ENCODE results near the gene CCDC12. TPM values are rescaled to one million over a fixed set of nuclear protein-coding genes. Genes with fewer than 3 reads are reported as not detected.
A peak's percentile ranks its signal among the peaks of the same experiment; 100 is the strongest.

Gene CCDC12
- total and polyA plus RNA-seq, 9 of the 15 experiments (the other 6 are each of a cell fraction or from before 2014, with no cell fraction given), result 8.9 to 201 (median 86.9) TPM

DNA sequence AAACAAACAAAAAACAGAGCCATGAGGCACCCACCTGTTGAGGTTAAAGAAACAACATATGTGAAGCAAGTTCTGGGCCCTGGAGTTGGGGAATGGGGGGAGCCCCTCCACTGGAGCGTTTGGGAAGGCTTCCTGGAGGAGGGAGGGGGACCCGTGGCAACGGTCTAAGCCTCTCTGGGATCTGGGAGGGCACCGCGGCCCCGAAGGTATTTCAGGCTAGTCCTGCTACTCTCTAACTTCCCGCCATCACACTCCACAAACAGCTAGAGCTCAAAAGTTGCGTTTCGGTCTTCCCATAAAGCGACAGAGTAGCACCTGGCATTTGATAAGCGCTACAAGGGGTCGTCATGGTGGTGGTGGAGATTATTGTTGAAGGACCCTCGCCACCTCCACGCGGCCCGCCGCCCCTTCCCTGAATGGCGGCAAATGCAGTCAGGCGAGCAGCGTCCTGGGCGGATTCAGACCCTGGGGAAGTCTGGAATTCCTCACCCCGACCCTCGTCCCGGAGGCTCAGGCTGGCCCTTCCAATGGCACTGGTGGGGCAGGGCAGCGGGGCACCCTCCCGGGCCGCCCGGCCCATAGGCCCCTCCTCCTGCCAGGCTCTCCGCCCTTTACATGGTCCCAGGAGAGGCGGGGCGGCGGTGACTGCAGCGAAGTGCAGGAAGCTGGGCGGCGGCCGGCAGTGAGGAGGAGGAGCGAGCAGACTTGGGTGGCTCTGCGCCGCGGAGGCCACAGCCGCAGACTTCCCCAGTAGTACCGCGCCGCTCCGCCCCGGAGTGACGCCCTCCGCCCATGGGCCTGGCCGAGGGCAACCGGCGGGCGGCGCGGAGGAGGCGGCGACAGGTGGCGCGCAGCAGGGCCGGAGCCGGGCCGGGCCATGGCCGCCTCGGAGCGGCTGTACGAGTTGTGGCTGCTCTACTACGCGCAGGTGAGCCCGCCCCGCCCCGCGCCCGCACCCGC, 2.7 kb upstream of the CCDC12 start, which contains the start of gene NBEAL2 (continued):
- TF ChIP-seq, protein P1, sequence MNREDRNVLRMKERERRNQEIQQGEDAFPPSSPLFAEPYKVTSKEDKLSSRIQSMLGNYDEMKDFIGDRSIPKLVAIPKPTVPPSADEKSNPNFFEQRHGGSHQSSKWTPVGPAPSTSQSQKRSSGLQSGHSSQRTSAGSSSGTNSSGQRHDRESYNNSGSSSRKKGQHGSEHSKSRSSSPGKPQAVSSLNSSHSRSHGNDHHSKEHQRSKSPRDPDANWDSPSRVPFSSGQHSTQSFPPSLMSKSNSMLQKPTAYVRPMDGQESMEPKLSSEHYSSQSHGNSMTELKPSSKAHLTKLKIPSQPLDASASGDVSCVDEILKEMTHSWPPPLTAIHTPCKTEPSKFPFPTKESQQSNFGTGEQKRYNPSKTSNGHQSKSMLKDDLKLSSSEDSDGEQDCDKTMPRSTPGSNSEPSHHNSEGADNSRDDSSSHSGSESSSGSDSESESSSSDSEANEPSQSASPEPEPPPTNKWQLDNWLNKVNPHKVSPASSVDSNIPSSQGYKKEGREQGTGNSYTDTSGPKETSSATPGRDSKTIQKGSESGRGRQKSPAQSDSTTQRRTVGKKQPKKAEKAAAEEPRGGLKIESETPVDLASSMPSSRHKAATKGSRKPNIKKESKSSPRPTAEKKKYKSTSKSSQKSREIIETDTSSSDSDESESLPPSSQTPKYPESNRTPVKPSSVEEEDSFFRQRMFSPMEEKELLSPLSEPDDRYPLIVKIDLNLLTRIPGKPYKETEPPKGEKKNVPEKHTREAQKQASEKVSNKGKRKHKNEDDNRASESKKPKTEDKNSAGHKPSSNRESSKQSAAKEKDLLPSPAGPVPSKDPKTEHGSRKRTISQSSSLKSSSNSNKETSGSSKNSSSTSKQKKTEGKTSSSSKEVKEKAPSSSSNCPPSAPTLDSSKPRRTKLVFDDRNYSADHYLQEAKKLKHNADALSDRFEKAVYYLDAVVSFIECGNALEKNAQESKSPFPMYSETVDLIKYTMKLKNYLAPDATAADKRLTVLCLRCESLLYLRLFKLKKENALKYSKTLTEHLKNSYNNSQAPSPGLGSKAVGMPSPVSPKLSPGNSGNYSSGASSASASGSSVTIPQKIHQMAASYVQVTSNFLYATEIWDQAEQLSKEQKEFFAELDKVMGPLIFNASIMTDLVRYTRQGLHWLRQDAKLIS (CRISPR knock-in tag; IDR thresholded peaks at IDR 0.05), result peak; percentile 24; the same call in 1 of the 2 replicates
- TF ChIP-seq, protein P2, sequence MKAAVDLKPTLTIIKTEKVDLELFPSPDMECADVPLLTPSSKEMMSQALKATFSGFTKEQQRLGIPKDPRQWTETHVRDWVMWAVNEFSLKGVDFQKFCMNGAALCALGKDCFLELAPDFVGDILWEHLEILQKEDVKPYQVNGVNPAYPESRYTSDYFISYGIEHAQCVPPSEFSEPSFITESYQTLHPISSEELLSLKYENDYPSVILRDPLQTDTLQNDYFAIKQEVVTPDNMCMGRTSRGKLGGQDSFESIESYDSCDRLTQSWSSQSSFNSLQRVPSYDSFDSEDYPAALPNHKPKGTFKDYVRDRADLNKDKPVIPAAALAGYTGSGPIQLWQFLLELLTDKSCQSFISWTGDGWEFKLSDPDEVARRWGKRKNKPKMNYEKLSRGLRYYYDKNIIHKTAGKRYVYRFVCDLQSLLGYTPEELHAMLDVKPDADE (conservative IDR thresholded peaks at IDR 0.05; ENCODE audit: control insufficient read depth, low read depth, low read length), result peak; percentile 39; the same call in 1 of the 2 replicates
- TF ChIP-seq GTF2F1 (IDR thresholded peaks at IDR 0.05; ENCODE audit: low read depth, low read length) (peak; percentile 59; the same call in 1 of the 2 replicates), HNRNPLL (IDR thresholded peaks at IDR 0.05; ENCODE audit: low read depth, low read length, poor library complexity, severe bottlenecking) (peak; percentile 81), MEF2D (tag; conservative IDR thresholded peaks at IDR 0.05; ENCODE audit: low read depth) (0 out of 2 replicates have a peak, but pooled peaks have one; percentile 40), MAZ (CRISPR knock-in tag; conservative IDR thresholded peaks at IDR 0.05 in 1 of 2, IDR thresholded peaks at IDR 0.05 in 1 of 2) (peak; percentile 87 to 91), ZNF766 (CRISPR knock-in tag; conservative IDR thresholded peaks at IDR 0.05) (peak; percentile 12; the same call in 1 of the 2 replicates), FOXP1 (CRISPR knock-in tag; IDR thresholded peaks at IDR 0.05) (peak; percentile 86), HCFC1 (IDR thresholded peaks at IDR 0.05; ENCODE audit: low read depth, low read length) (peak; percentile 10; the same call in 1 of the 2 replicates), ZBTB7A (IDR thresholded peaks at IDR 0.05; ENCODE audit: borderline replicate concordance, control insufficient read depth, low read depth, low read length) (peak; percentile 64; the same call in 1 of the 2 replicates), KDM2B (CRISPR knock-in tag; IDR thresholded peaks at IDR 0.05) (0 out of 2 replicates have a peak, but pooled peaks have one; percentile 21), TARDBP (IDR thresholded peaks at IDR 0.05) (no peak; the same call in 1 of the 2 replicates)
- TF ChIP-seq, protein P3, sequence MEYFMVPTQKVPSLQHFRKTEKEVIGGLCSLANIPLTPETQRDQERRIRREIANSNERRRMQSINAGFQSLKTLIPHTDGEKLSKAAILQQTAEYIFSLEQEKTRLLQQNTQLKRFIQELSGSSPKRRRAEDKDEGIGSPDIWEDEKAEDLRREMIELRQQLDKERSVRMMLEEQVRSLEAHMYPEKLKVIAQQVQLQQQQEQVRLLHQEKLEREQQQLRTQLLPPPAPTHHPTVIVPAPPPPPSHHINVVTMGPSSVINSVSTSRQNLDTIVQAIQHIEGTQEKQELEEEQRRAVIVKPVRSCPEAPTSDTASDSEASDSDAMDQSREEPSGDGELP (CRISPR knock-in tag; IDR thresholded peaks at IDR 0.05; ENCODE audit: borderline replicate concordance), result peak; percentile 78
- TF ChIP-seq, protein P4, sequence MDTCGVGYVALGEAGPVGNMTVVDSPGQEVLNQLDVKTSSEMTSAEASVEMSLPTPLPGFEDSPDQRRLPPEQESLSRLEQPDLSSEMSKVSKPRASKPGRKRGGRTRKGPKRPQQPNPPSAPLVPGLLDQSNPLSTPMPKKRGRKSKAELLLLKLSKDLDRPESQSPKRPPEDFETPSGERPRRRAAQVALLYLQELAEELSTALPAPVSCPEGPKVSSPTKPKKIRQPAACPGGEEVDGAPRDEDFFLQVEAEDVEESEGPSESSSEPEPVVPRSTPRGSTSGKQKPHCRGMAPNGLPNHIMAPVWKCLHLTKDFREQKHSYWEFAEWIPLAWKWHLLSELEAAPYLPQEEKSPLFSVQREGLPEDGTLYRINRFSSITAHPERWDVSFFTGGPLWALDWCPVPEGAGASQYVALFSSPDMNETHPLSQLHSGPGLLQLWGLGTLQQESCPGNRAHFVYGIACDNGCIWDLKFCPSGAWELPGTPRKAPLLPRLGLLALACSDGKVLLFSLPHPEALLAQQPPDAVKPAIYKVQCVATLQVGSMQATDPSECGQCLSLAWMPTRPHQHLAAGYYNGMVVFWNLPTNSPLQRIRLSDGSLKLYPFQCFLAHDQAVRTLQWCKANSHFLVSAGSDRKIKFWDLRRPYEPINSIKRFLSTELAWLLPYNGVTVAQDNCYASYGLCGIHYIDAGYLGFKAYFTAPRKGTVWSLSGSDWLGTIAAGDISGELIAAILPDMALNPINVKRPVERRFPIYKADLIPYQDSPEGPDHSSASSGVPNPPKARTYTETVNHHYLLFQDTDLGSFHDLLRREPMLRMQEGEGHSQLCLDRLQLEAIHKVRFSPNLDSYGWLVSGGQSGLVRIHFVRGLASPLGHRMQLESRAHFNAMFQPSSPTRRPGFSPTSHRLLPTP (IDR thresholded peaks at IDR 0.05; ENCODE audit: borderline replicate concordance, extremely low read depth, insufficient read length), result peak; percentile 86
